CD8-positive, alpha-beta memory T cell (primary cell): Measurements from ENCODE around the gene SGO2. TPM values are rescaled to one million over a fixed set of nuclear protein-coding genes. Genes with fewer than 3 reads are reported as not detected.

Source experiments
- CTCF ChIA-PET: fragments of 350-600 bp; sonication (Branson Sonifier 250); formaldehyde crosslinking; loops from one replicate; lab custom pipeline; 2021; ENCODE audit warnings: antibody characterized with exemption; lab: Charles Lee
- POLR2A ChIA-PET: fragments of 350-600 bp; sonication (Branson Sonifier 250); formaldehyde crosslinking; loops from one replicate; lab custom pipeline; 2021; ENCODE audit warnings: antibody characterized with exemption; lab: Charles Lee
- DNase-seq, 5 donors: peaks; one replicate each; pipeline versions ENCODE4 v3.0.0 to v3.0.0-alpha.2; 2020 to 2022; ENCODE audit warnings: mixed read lengths in 1 of 5
- H3K27ac ChIP-seq: one replicate; pipeline ENCODE4 v1.7.0; 2013; ENCODE audit warnings: low read depth, mild to moderate bottlenecking, low read length, moderate library complexity
- H3K27me3 ChIP-seq: 2 replicates; pipeline ENCODE4 v1.7.0; 2013; ENCODE audit warnings: low read length, mild to moderate bottlenecking; ENCODE audit not compliant: insufficient read depth, poor library complexity, severe bottlenecking
- H3K36me3 ChIP-seq: 2 replicates; pipeline ENCODE4 v1.7.0; 2013; ENCODE audit warnings: mild to moderate bottlenecking, low read length, moderate library complexity; ENCODE audit not compliant: insufficient read depth
- H3K4me1 ChIP-seq: 2 replicates; pipeline ENCODE4 v1.7.0; 2013; ENCODE audit warnings: mild to moderate bottlenecking, low read length, moderate library complexity; ENCODE audit not compliant: insufficient read depth
- H3K4me3 ChIP-seq: 2 replicates; pipeline ENCODE4 v1.7.0; 2013; ENCODE audit warnings: mild to moderate bottlenecking, low read length
- H3K9me3 ChIP-seq: 2 replicates; pipeline ENCODE4 v1.7.0; 2013; ENCODE audit warnings: mild to moderate bottlenecking, low read length
- H3K27ac Mint-ChIP-seq, 8 donors: one replicate each; pipeline ENCODE4 v1.8.0; 2020 to 2021; ENCODE audit warnings: mixed read lengths in 8 of 8, mild to moderate bottlenecking in 6 of 8, inconsistent platforms in 3 of 8, moderate library complexity in 3 of 8
- H3K27me3 Mint-ChIP-seq, 2 donors: one replicate each; pipeline ENCODE4 v1.8.0; 2020 to 2021; ENCODE audit warnings: mixed read lengths in 2 of 2, mild to moderate bottlenecking in 1 of 2, moderate library complexity in 1 of 2
- H3K36me3 Mint-ChIP-seq, 3 donors: one replicate each; pipeline ENCODE4 v1.8.0; 2020 to 2021; ENCODE audit warnings: mixed read lengths in 3 of 3, inconsistent platforms in 1 of 3, mild to moderate bottlenecking in 1 of 3
- H3K4me1 Mint-ChIP-seq, 3 donors: one replicate each; pipeline ENCODE4 v1.8.0; 2020 to 2021; ENCODE audit warnings: mixed read lengths in 3 of 3, inconsistent platforms in 1 of 3, mild to moderate bottlenecking in 1 of 3
- H3K4me3 Mint-ChIP-seq, 7 donors: one replicate each; pipeline ENCODE4 v1.8.0; 2020 to 2021; ENCODE audit warnings: mixed read lengths in 7 of 7, mild to moderate bottlenecking in 6 of 7, moderate library complexity in 4 of 7, inconsistent platforms in 2 of 7
- H3K9me3 Mint-ChIP-seq, 5 donors: one replicate each; pipeline ENCODE4 v1.8.0; 2020 to 2022; ENCODE audit warnings: mixed read lengths in 5 of 5, mild to moderate bottlenecking in 3 of 5, moderate library complexity in 2 of 5, inconsistent platforms in 1 of 5
- polyA plus RNA-seq: library from polyadenylated mRNA; unstranded; fragments of 300-500 nt; fragmentation: Illumina TruSeq; gene quantifications from one replicate; pipeline ENCODE4 v1.2.3, GENCODE V29; 2021
- total RNA-seq, 2 experiments: library from RNA; stranded (reverse); gene quantifications; one replicate each; pipeline ENCODE4 v1.2.3, GENCODE V29; 2021

The SGO2 gene
- total and polyA plus RNA-seq, 3 experiments from 2014 or later: 3.5 to 19.9 (median 18.6) TPM

GRCh38 chr2:200618054-200618419 lies 92.0 kb downstream of the SGO2 start:
- H3K36me3 Mint-ChIP-seq: no peaks in the 10 kb centered on the region
- no peaks in the 10 kb centered on the region for H3K9me3 Mint-ChIP-seq
- Histone ChIP-seq H3K4me3 (no peak overlapping the region), H3K27me3 (no peaks in the 10 kb centered on the region), H3K9me3 (no peaks in the 10 kb centered on the region), H3K4me1 (no peaks in the 10 kb centered on the region), H3K36me3 (no peaks in the 10 kb centered on the region), H3K27ac (no peak overlapping the region)
- no peak overlapping the region for H3K27ac Mint-ChIP-seq
- peaks cover 5 to 52% of the 10 kb centered on the region in 2 donors for H3K27me3 Mint-ChIP-seq
- DNase-seq: no peak
- no peaks in the 10 kb centered on the region for H3K4me1 Mint-ChIP-seq
- CTCF ChIA-PET: no interaction called here
- H3K4me3 Mint-ChIP-seq: no peak overlapping the region
- POLR2A ChIA-PET: no interaction called here

- Histone ChIP-seq H3K4me1 (no peaks in the 10 kb centered on the region), H3K4me3 (no peak overlapping the region), H3K9me3 (no peaks in the 10 kb centered on the region), H3K27ac (no peak overlapping the region), H3K27me3 (no peaks in the 10 kb centered on the region), H3K36me3 (no peaks in the 10 kb centered on the region)
- Mint-ChIP-seq H3K4me3 (no peak overlapping the region), H3K27me3 (peaks cover 8 to 52% of the 10 kb centered on the region in 2 donors), H3K9me3 (no peaks in the 10 kb centered on the region), H3K4me1 (no peaks in the 10 kb centered on the region), H3K27ac (peak overlapping the region in 1 of 8 donors; percentile 40), H3K36me3 (no peaks in the 10 kb centered on the region)
- ChIA-PET POLR2A (no interaction called here), CTCF (no interaction called here)
- DNase-seq: no peak
Measured at GRCh38 chr2:200618590-200619021, 92.6 kb downstream of the SGO2 start.

- Mint-ChIP-seq H3K9me3 (no peaks in the 10 kb centered on the region), H3K4me3 (no peak overlapping the region), H3K27ac (peak overlapping the region in 1 of 8 donors; percentile 34), H3K27me3 (peaks cover 7 to 52% of the 10 kb centered on the region in 2 donors), H3K36me3 (no peaks in the 10 kb centered on the region), H3K4me1 (no peaks in the 10 kb centered on the region)
- Histone ChIP-seq H3K9me3 (no peaks in the 10 kb centered on the region), H3K27me3 (no peaks in the 10 kb centered on the region), H3K27ac (no peak overlapping the region), H3K4me1 (no peaks in the 10 kb centered on the region), H3K4me3 (no peak overlapping the region), H3K36me3 (no peaks in the 10 kb centered on the region)
- ChIA-PET POLR2A (no interaction called here), CTCF (no interaction called here)
- DNase-seq: no peak
Measured at GRCh38 chr2:200619279-200619678, 93.3 kb downstream of the SGO2 start.

DNA sequence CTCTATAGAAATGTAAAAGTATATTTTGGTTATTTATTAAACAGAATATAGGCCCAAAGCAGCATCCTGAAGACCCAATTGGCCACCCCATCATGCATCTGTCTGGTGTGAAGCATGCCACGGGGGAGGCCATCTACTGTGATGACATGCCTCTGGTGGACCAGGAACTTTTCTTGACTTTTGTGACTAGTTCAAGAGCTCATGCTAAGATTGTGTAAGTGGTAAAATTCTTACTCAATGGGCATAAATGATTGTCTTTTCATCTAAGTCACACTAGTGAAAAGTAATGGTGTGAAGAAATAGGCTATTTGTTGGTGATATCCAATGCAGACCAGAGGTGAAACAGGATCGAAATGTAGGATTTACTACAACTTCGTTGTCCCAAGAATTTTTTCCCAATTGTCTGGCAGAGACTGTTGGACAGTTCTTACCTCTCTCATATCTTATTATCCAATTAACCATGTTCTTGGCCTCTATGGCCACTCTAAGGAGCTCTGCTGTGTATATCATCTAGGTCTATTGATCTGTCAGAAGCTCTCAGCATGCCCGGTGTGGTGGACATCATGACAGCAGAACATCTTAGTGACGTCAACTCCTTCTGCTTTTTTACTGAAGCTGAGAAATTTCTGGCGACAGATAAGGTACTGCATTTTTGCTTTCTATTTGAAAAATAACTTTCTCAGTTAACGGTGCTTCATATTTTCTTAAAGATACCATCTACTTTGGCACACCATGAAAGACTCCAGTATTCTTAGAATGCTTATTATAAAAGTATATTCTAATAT lies 94.8 kb downstream of the SGO2 start:
- Histone ChIP-seq H3K4me1 (no peaks in the 10 kb centered on the region), H3K4me3 (no peak overlapping the region), H3K27me3 (no peaks in the 10 kb centered on the region), H3K27ac (no peak overlapping the region), H3K9me3 (no peaks in the 10 kb centered on the region), H3K36me3 (no peaks in the 10 kb centered on the region)
- Mint-ChIP-seq H3K4me3 (no peak overlapping the region), H3K36me3 (no peaks in the 10 kb centered on the region), H3K4me1 (no peaks in the 10 kb centered on the region), H3K27ac (no peak overlapping the region), H3K9me3 (no peaks in the 10 kb centered on the region), H3K27me3 (peaks cover 5 to 53% of the 10 kb centered on the region in 2 donors)
- CTCF ChIA-PET: no interaction called here
- POLR2A ChIA-PET: no interaction called here
- DNase-seq: no peak

- DNase-seq: no peak
- Histone ChIP-seq H3K9me3 (no peaks in the 10 kb centered on the region), H3K4me3 (no peak overlapping the region), H3K27me3 (no peaks in the 10 kb centered on the region), H3K4me1 (no peaks in the 10 kb centered on the region), H3K27ac (no peak overlapping the region), H3K36me3 (no peaks in the 10 kb centered on the region)
- Mint-ChIP-seq H3K4me3 (no peak overlapping the region), H3K9me3 (no peaks in the 10 kb centered on the region), H3K4me1 (no peaks in the 10 kb centered on the region), H3K27me3 (peaks cover 10 to 51% of the 10 kb centered on the region in 2 donors), H3K36me3 (no peaks in the 10 kb centered on the region), H3K27ac (no peak overlapping the region)
- POLR2A ChIA-PET: no interaction called here
- CTCF ChIA-PET: no interaction called here
Measured at GRCh38 chr2:200622106-200622505, 96.1 kb downstream of the SGO2 start.

DNA sequence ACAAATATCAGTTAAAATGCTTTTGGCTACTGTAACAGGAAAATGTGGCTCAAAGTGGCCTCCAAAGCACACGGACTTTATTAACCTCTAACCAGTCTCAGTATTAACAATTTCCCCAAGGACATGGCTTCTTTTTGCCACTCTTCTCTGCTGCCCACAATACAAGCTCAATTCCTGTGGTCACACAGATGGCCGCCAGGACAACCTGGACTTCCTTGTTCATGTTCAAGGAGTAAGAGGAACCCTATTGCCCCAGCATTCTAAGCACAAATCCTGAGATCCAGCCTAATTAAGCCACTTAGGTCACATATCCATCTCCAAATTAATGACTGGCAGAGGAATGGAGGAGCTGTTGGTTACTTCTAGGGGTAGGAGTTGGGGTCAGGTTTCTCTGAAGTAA lies 98.0 kb downstream of the SGO2 start:
- no peaks in the 10 kb centered on the region for H3K36me3 Mint-ChIP-seq
- H3K27me3 Mint-ChIP-seq: peaks cover 19 to 63% of the 10 kb centered on the region in 2 donors
- DNase-seq: no peak
- Histone ChIP-seq H3K27me3 (no peaks in the 10 kb centered on the region), H3K27ac (no peak overlapping the region), H3K9me3 (no peaks in the 10 kb centered on the region), H3K4me1 (no peaks in the 10 kb centered on the region), H3K4me3 (no peak overlapping the region), H3K36me3 (no peaks in the 10 kb centered on the region)
- no peak overlapping the region for H3K27ac Mint-ChIP-seq
- no peaks in the 10 kb centered on the region for H3K9me3 Mint-ChIP-seq
- ChIA-PET POLR2A (no interaction called here), CTCF (no interaction called here)
- H3K4me1 Mint-ChIP-seq: no peaks in the 10 kb centered on the region
- H3K4me3 Mint-ChIP-seq: no peak overlapping the region

GRCh38 chr2:200624658-200625057 lies 98.7 kb downstream of the SGO2 start:
- CTCF ChIA-PET: no interaction called here
- Mint-ChIP-seq H3K4me3 (no peak overlapping the region), H3K27ac (no peak overlapping the region), H3K27me3 (peaks cover 19 to 69% of the 10 kb centered on the region in 2 donors), H3K36me3 (no peaks in the 10 kb centered on the region), H3K9me3 (no peaks in the 10 kb centered on the region), H3K4me1 (no peaks in the 10 kb centered on the region)
- Histone ChIP-seq H3K9me3 (no peaks in the 10 kb centered on the region), H3K27ac (no peak overlapping the region), H3K4me1 (no peaks in the 10 kb centered on the region), H3K27me3 (peaks cover 4% of the 10 kb centered on the region), H3K4me3 (no peak overlapping the region), H3K36me3 (no peaks in the 10 kb centered on the region)
- no peak for DNase-seq
- POLR2A ChIA-PET: no interaction called here

- Histone ChIP-seq H3K9me3 (no peaks in the 10 kb centered on the region), H3K4me1 (no peaks in the 10 kb centered on the region), H3K36me3 (no peaks in the 10 kb centered on the region), H3K4me3 (no peak overlapping the region), H3K27ac (no peak overlapping the region), H3K27me3 (peaks cover 6% of the 10 kb centered on the region)
- CTCF ChIA-PET: no interaction called here
- H3K36me3 Mint-ChIP-seq: no peaks in the 10 kb centered on the region
- no peaks in the 10 kb centered on the region for H3K9me3 Mint-ChIP-seq
- POLR2A ChIA-PET: no interaction called here
- H3K27me3 Mint-ChIP-seq: peaks cover 19 to 71% of the 10 kb centered on the region in 2 donors
- DNase-seq: no peak
- H3K4me1 Mint-ChIP-seq: no peaks in the 10 kb centered on the region
- no peak overlapping the region for H3K27ac Mint-ChIP-seq
- H3K4me3 Mint-ChIP-seq: no peak overlapping the region
Measured at GRCh38 chr2:200625282-200625681, 99.3 kb downstream of the SGO2 start.
